Right lobe of liver (tissue), 4 donors: ENCODE results near the gene RHCG.

Source experiments
- CTCF ChIP-seq, 4 donors: fragments of 200-600 bp in 3 of 4; fragments of 450-650 bp in 1 of 4; IDR thresholded peaks; one replicate each; pipeline versions ENCODE4 v1.5.1 to v1.8.0; 2016 to 2022; ENCODE audit warnings: antibody characterized with exemption in 4 of 4, mild to moderate bottlenecking in 2 of 4
- POLR2A ChIP-seq: fragments of 450-650 bp; IDR thresholded peaks from one replicate; pipeline ENCODE4 v1.6.1; 2017; ENCODE audit warnings: antibody characterized with exemption, mild to moderate bottlenecking
- donor health status: DM: no; HTN: no; CAD: no.
- donor health status: DM: no; HTN: no; CAD: no.
- donor health status: DM: no; HTN: yes; CAD: no.

GRCh38 chr15:89499156-89499555, 2.8 kb upstream of the RHCG start:
- TF ChIP-seq CTCF (IDR thresholded peaks at IDR 0.05) (no peak), POLR2A (no peak)
